ENCODE results near the gene AKAP7. TPM values are rescaled to one million over a fixed set of nuclear protein-coding genes. Genes with fewer than 3 reads are reported as not detected.
"Not testable (repeated sequence)": the region's sequence is repeated elsewhere in the genome, so short reads cannot be mapped to it uniquely, and the experiment has no call there.

AKAP7 gene
- 10 to 100 TPM; 10.8 to 18.3 (median 14.0) TPM for polyA plus RNA-seq (ENCODE audit: insufficient read length in 10 of 10)
- long read RNA-seq, donor 1, partial matches to known transcripts = 0 of 3 reads
- long read RNA-seq, donor 1, other reads (novel, unspliced or antisense) = 0 of 3 reads
- long read RNA-seq, donor 2, partial matches to known transcripts = 0 of 2 reads
- long read RNA-seq, donor 2, other reads (novel, unspliced or antisense) = 0 of 2 reads
- long read RNA-seq, donor 3 = 0 reads
- long read RNA-seq, donor 4, partial matches to known transcripts = 0 of 2 reads
- long read RNA-seq, donor 4, other reads (novel, unspliced or antisense) = 0 of 2 reads
- long read RNA-seq, donor 5, partial matches to known transcripts = 0 of 4 reads
- long read RNA-seq, donor 5, other reads (novel, unspliced or antisense) = 0 of 4 reads
- long read RNA-seq, donor 6, partial matches to known transcripts = 0 of 1 reads
- long read RNA-seq, donor 6, other reads (novel, unspliced or antisense) = 0 of 1 reads
- long read RNA-seq, donor 7, partial matches to known transcripts = 0 of 4 reads
- long read RNA-seq, donor 7, other reads (novel, unspliced or antisense) = 0 of 4 reads
- long read RNA-seq, donor 8, partial matches to known transcripts = 0 of 8 reads
- long read RNA-seq, donor 8, other reads (novel, unspliced or antisense) = 0 of 8 reads
- long read RNA-seq, donor 9, partial matches to known transcripts = 0 of 1 reads
- long read RNA-seq, donor 9, other reads (novel, unspliced or antisense) = 0 of 1 reads

DNA sequence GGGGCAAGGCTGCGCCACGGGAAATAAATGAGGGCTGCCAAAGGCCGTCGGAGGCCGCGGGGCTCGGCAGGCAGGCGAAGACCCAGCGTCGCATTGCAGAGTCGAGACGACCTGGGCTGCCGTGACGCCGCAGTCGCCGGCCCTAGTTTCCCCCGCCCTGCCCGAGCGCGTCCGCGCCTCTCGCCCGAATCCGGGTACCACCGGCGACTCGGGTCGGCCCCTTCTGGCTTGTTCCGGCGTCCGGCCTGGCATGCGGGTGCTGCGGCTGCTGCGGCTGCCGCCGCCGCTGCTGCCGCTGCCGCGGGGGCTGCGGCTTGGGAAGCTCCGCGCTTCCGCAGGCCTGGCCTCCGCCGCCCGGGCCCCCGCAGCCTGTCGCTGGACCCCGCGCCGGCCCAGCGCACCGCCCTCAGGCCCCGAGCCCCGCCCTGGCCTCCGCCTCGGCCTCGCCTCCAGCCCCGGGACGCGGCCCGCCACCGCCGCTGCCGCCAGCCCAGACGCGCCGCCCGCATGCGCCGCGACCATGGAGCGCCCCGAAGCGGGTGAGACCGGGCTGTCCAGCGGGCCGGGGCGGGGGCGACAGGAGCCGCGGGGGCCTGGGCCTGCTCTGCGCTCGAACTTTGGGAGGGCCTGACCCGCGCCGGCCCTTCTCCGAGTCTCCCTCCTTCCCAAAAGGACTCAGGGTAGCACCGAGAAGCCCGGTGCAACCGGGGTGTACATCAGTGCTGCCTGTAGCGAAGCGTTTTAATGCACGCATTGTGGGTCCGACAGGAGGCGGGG, at the start of gene AKAP7:
AKAP7 (plus strand) TSS at position 224 of the 777 bp plus-strand sequence; CDS start at position 521, 297 bp downstream.
- DNase-seq = peak; percentile 66 to 94 (median 82)

DNA sequence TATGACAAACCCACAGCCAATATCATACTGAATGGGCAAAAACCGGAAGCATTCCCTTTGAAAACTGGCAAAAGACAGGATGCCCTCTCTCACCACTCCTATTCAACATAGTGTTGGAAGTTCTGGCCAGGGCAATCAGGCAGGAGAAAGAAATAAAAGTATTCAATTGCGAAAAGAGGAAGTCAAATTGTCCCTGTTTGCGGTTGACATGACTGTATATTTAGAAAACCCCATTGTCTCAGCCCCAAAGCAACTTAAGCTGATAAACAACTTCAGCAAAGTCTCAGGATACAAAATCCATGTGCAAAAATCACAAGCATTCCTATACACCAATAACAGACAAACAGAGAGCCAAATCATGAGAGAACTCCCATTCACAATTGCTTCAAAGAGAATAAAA, 44.9 kb upstream of the AKAP7 start:
- not testable (repeated sequence) for DNase-seq

- DNase-seq = not testable (repeated sequence)
These were observed 43.3 kb upstream of the AKAP7 start for GRCh38 chr6:131091944-131092343.

GRCh38 chr6:131093334-131093733, 41.9 kb upstream of the AKAP7 start:
- no peak for DNase-seq

- no peak for DNase-seq
These were observed 38.5 kb upstream of the AKAP7 start for GRCh38 chr6:131096786-131097185.

DNA sequence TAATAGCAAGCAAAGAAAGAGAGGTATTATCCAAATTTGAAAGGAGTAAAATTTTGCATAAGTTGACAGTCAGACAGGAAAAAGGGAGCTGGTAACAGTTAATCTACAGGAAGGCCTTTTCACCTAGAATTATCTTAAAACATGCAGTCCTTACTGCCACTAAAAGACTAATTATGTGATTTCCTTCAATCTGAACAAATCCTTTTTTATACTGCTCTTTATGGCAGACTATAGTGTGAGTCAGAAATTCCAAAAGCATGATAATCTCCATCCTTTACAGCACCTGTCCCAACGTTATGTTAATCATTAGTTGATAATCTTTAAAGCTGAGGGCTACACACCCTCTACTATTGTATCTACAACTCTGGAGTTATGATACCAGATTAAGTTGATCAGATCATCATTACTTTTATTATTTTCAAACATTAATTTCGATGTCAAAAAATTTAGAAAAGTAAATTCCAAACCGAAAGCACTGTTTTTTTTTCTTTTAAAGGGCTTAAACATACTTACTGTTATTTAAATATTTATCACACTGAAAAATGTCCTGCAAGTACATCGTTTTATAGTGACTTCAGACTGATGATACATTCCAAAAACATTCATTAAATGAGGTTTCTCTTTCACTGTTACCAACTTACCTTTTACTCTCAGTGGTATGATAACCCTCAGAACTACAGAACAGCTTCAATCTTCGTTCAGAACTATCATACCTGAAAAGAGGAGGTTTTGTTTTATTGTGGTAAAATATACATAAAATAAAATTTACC, 33.2 kb upstream of the AKAP7 start:
- DNase-seq = no peak

GRCh38 chr6:131103296-131103695, 32.0 kb upstream of the AKAP7 start:
- no peak for DNase-seq

- no peak for DNase-seq
These were observed 31.4 kb upstream of the AKAP7 start for GRCh38 chr6:131103901-131104300.

DNA sequence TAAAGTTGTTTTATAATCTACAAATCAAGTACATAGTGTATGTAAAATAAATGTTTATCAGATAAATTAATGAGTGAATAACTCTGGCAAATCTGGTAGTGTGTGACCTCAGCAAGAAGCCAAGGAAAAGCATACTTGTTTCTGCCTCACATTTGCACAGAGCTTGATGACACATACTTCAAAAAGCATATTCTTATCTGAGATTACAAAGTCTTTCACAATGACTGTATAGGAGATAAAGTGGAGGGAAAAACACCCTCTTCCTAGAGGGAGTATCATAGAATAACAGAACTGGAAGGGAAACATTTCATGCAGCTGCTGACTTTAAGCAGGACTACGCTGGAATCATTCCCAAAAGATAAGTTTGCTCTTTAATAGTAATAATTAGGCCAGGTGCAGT, 28.1 kb upstream of the AKAP7 start:
- DNase-seq = no peak

GRCh38 chr6:131112249-131112648, 23.0 kb upstream of the AKAP7 start:
- DNase-seq = no peak

DNA sequence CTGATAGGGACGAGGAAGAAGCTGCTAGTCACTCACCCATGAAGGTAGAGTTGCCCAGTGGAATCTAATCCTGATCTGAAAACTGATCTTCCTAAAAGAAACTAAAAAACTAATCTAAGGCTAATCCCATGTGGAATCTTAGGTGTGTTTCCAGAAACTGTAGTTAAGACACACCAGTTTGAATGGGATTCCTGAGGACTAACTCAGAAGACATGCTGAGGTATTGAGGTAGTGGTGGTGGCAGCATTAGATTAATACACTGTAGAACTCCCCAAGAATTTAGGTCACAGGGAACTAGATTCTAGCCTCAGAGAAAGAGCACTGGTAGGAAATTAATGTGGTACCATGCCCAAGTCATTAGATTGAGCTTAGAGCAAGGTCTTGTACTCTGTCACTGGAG, 19.6 kb upstream of the AKAP7 start:
- no peak for DNase-seq

GRCh38 chr6:131116321-131116720, 18.9 kb upstream of the AKAP7 start:
- DNase-seq = no peak

DNA sequence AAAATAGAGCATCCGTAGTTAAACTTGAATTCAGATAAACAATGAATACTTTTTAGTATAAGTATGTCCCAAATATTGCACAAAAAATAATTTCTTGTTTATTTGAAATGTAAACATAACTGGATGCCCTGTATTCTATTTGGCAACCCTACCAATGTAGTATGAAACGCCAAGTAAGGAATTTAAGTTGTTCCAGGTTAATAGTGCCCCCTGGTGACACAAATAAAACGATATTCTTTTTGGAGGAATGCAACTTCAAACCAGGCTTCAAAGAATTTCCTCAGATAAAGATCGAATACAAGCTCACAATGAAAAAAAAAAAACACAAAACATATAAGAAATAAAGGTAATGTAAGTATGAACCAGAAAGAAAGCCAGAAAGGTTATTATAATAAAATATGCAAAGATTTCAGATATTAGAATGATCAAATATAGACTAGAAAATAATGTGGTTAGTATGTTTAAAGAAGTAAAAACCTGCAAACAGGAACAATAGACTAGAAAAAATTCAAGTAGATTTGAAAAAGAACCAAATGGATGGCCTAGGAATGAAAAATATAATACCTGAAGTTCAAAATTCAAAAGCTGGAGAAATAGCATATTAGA, 18.4 kb upstream of the AKAP7 start:
- peak in 2 of 3 donors; percentile 22 to 42 for DNase-seq

- DNase-seq = no peak
These were observed 17.4 kb upstream of the AKAP7 start for GRCh38 chr6:131117878-131118277.

DNA sequence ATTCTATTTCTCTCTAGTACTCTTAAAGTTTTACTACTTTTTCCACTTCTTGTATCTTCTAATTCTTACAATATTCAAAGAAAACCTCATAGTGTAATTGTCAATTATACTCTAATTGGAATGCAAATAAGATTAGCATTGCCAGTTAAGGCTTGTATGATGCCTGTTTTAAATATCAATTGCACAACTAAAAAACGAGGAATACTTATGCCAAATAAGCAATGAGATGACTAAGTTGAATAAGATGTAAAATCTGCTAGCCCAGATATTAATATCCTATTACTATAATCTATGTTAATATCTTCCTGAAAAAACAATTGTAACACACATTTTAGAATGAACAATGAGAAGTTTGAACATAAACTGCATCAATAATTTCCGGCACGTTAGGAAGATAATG, 13.3 kb upstream of the AKAP7 start:
- DNase-seq = no peak

- DNase-seq = no peak
These were observed 12.8 kb upstream of the AKAP7 start for GRCh38 chr6:131122516-131122915.

- no peak for DNase-seq
These were observed 10.8 kb upstream of the AKAP7 start for GRCh38 chr6:131124336-131125071.

DNA sequence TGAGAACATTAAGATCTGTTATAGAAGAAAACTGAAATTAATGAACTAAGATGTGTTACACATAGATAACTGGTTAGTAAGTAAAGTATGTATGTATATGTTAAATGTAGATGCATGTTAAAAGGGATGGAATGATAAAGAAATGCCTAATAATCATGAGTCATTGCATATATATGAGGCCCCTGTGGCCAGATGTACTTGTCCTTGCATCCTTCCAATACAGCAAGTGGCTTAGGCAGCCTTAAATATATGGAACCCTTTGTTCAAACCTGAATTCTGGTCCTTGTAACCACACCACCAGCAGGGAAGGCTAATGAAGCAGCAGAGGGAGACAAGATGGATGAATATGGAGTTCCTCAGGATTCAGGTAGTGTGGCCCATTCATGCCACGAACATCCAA, 9.8 kb upstream of the AKAP7 start:
- no peak for DNase-seq

DNA sequence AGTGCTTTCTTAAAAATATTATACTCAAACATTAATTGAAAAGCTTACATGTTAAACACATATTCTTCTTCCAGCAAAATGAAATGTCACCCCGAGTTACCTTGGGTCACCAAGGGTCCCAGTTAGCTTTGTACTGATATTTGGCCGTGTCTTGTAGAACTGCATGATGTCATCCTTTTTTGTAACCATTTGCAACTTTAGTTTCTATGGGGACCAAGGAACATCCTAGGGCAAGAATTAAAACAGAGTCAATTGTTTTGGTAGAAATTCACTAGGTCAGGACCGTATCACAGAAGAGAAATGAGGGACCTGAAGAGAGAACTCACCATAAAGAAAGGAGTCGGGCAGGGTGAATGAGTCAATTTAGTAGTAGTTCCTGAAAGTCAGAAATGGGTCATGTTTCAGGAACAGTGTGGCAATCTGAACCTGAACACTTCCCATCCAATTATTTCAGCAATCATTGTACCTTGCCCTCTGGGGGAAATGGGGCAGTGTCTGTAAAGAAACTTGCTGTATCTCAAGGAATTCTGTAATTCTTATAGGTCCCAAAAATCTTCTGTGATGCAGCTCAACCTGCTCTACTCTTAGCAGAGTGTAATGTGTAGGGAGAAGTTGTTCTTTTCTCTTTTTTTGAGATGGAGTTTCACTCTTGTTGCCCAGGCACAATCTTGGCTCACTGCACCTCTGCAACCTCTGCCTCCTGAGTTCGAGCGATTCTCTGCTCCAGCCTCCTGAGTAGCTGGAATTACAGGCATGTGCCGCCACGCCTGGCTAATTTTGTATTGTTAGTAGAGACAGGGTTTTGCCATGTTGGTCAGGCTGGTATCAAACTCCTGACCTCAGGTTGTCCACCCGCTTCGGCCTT, 5.3 kb upstream of the AKAP7 start:
- no peak for DNase-seq
